Skeletal muscle tissue (tissue), 4 donors: Measurements from ENCODE around the gene CSF1. TPM values are rescaled to one million over a fixed set of nuclear protein-coding genes. Genes with fewer than 3 reads are reported as not detected.
A peak's percentile ranks its signal among the peaks of the same experiment; 100 is the strongest.

ENCODE experiments used
- H3K27ac ChIP-seq: one replicate; pipeline ENCODE4 v1.7.0; 2013; ENCODE audit warnings: mild to moderate bottlenecking, low read depth, low read length, inconsistent platforms
- H3K27me3 ChIP-seq, 3 donors: one replicate each; pipeline ENCODE4 v1.7.0; 2013; ENCODE audit warnings: low read length in 3 of 3; ENCODE audit not compliant: control insufficient read depth in 3 of 3, insufficient read depth in 3 of 3
- H3K36me3 ChIP-seq, 3 donors: one replicate each; pipeline ENCODE4 v1.7.0; 2013; ENCODE audit warnings: low read length in 3 of 3; ENCODE audit not compliant: control insufficient read depth in 3 of 3, insufficient read depth in 3 of 3
- H3K4me1 ChIP-seq, 3 donors: one replicate each; pipeline ENCODE4 v1.7.0; 2013; ENCODE audit warnings: low read length in 3 of 3, mild to moderate bottlenecking in 3 of 3; ENCODE audit not compliant: control insufficient read depth in 3 of 3, insufficient read depth in 3 of 3
- H3K4me3 ChIP-seq, 3 donors: one replicate each; pipeline ENCODE4 v1.7.0; 2013; ENCODE audit warnings: low read length in 3 of 3
- H3K9ac ChIP-seq, 3 donors: one replicate each; pipeline ENCODE4 v1.7.0; 2013; ENCODE audit warnings: low read length in 3 of 3, mild to moderate bottlenecking in 3 of 3, moderate library complexity in 2 of 3, low read depth in 1 of 3
- H3K9me3 ChIP-seq, 3 donors: one replicate each; pipeline ENCODE4 v1.7.0; 2013; ENCODE audit warnings: low read length in 3 of 3; ENCODE audit not compliant: control insufficient read depth in 3 of 3
- total RNA-seq: library from RNA; depleted of rRNA; stranded (reverse); fragments of >200 nt; gene quantifications from one replicate; pipeline ENCODE4 v1.2.3, GENCODE V29; 2014
- donor health status: Osteomylitis.

CSF1 gene
- total RNA-seq, 1 donor from 2014 or later, result 7.3 TPM

DNA sequence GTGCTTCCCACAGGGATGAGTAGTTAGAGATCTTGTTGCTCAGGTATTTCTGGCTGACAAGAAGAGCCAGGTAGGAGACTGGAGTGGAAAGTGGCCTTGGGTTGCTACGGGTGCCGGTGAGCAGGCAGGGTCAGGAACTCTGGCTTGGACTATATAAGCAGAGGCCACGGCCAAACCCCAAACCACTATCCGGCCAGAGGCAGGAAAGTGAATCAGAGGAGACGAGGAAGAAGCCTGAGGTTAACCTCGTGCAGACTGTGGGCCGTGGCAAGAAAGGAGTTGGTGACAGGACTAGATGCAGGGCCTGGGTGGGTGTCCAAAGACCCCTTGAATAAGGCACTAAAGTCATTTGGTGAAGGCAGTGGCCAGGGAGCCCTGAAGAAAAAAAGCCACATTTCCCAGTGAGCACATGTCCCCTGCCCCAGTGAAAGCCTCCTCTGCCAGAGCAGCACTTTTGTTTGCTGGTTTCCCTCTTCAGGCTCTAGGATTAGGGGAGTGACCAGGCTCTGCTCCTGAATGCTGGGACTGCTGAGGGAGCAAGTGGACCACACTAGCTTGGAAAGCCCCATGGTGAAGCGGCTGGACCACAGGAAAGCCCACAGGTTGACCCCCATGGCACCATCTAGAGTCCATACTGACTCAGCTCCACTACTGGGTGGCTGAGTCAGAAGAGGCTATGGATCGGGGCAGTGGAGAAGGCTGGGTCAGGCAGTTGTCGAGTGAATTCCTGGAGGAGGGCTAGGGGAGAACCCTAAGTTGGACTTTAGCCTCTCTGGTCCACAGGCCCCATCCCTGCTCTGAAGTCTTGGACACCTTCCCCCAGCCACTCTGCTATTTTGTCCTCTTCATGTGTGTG lies 23.4 kb downstream of the CSF1 start:
- Histone ChIP-seq H3K4me1 (peaks cover 34 to 37% (median 36%) of the 10 kb centered on the region in 3 donors), H3K9me3 (peaks cover 0 to 3% (median 0%) of the 10 kb centered on the region in 3 donors), H3K9ac (peak overlapping the region in 1 of 3 donors; percentile 8), H3K36me3 (peaks cover 11 to 12% (median 12%) of the 10 kb centered on the region in 3 donors), H3K4me3 (no peak overlapping the region), H3K27ac (peak overlapping the region; percentile 23), H3K27me3 (no peaks in the 10 kb centered on the region)

DNA sequence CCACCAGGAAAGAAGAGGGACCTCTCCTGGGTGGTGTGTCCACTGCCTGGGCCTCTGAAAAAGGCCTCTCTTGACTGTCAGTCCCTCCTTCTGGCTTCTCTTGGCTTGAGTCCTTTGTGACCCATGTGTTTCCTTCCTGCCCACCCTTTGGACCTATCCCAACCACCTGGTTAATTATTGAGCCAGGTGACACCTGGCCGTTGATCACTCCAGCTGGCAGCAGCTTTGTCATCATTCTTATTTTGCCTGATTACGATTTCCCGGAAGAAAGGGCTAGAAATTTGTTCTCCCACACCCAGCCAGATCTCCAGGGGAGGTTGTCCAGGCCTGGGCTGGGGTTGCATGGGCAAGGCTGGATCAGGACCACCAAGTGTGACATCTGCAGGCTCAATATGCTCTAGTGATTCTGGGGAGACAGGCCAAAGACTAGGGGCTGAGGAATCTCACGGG lies 24.8 kb downstream of the CSF1 start:
- Histone ChIP-seq H3K36me3 (no peaks in the 10 kb centered on the region), H3K4me3 (no peak overlapping the region), H3K9ac (no peak overlapping the region), H3K27me3 (no peaks in the 10 kb centered on the region), H3K4me1 (peaks cover 21 to 24% (median 22%) of the 10 kb centered on the region in 3 donors), H3K27ac (no peak overlapping the region), H3K9me3 (peaks cover 0 to 3% (median 0%) of the 10 kb centered on the region in 3 donors)

DNA sequence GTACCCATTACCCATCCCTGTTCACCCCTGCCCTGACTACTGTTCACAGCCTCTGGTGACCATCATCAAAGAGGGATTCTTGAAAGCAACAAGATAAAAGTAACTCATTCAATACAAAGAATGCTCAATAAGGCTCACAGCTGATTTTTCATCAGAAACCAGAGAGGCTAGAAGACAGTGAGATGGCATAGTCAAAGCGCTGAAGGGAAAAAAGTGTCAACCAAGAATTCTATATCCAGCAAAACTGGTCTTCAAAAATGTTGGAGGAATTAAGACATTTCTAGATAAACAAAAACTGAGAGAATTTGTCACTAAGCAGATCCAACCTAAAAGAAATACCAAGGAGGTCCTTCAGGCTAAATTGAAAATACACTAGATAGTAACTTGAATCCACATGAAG lies 27.1 kb downstream of the CSF1 start:
- Histone ChIP-seq H3K36me3 (no peaks in the 10 kb centered on the region), H3K4me3 (no peak overlapping the region), H3K27me3 (no peaks in the 10 kb centered on the region), H3K4me1 (peaks cover 13 to 14% (median 14%) of the 10 kb centered on the region in 3 donors), H3K9ac (no peak overlapping the region), H3K9me3 (peaks cover 0 to 3% (median 0%) of the 10 kb centered on the region in 3 donors), H3K27ac (no peak overlapping the region)

DNA sequence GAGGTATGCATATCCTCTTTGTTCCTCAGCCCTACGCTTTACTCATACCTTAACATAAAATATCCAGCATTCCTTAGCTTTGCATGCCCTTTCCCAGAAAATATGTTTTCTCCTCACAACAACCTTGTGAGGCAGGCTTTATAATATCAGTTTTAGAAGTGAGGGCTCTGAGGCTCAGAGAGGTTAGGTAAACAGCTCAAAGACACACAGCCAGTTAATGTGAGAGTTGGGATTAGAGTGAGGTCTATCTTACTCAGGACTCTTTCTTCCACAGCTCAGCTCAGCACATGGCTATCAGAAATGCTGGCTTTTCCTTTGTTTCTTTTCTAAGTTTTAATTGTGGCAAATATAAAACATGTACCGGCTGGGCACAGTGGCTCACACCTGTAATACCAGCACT lies 27.9 kb downstream of the CSF1 start:
- H3K27ac ChIP-seq, result no peak overlapping the region
- no peaks in the 10 kb centered on the region for H3K36me3 ChIP-seq
- no peak overlapping the region for H3K9ac ChIP-seq
- peaks cover 0 to 3% (median 0%) of the 10 kb centered on the region in 3 donors for H3K9me3 ChIP-seq
- H3K4me3 ChIP-seq, result no peak overlapping the region
- H3K4me1 ChIP-seq, result peaks cover 12 to 14% (median 13%) of the 10 kb centered on the region in 3 donors
- H3K27me3 ChIP-seq, result no peaks in the 10 kb centered on the region

DNA sequence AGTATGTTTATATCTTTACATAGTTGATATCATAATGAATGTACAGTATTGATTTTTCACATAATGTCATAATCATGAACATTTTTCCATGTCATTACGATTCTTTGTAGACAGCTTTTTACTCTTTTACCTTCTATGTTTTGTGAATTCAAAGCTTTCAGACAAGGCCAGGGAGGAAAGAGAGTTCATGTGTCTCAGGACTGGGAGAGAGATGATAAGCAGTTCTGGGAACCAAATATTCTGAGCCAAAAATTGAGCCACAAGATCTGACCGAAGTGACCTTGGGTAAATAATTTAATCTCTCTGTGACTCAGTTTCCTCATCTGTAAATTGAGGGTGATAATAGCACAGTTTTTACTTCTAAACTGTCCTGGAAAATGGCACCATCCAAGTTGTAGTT lies 31.8 kb downstream of the CSF1 start:
- Histone ChIP-seq H3K4me1 (no peaks in the 10 kb centered on the region), H3K4me3 (no peak overlapping the region), H3K9ac (no peak overlapping the region), H3K36me3 (no peaks in the 10 kb centered on the region), H3K27ac (no peak overlapping the region), H3K27me3 (no peaks in the 10 kb centered on the region), H3K9me3 (peaks cover 0 to 3% (median 0%) of the 10 kb centered on the region in 3 donors)

DNA sequence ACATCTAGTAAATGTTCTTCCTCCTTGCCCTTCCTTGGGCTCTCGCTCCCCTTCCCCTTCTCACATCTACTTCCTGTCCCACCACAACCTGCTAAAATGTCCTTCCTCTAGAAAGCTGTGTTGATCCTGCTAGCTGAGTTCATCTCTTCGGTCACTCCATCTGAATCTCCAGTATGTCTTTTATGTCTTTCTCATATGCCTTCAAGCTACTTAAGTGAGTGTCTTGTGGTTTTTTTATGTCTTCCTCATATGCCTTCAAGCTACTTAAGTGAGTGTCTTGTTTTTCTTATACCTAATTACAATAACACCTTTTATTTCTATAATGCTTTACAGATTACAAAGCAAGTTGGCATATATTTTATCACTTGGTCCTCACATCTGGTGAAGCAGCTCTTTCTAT lies 33.9 kb downstream of the CSF1 start:
- Histone ChIP-seq H3K27me3 (no peaks in the 10 kb centered on the region), H3K4me1 (no peaks in the 10 kb centered on the region), H3K9me3 (no peaks in the 10 kb centered on the region), H3K4me3 (no peak overlapping the region), H3K36me3 (no peaks in the 10 kb centered on the region), H3K27ac (no peak overlapping the region), H3K9ac (no peak overlapping the region)

DNA sequence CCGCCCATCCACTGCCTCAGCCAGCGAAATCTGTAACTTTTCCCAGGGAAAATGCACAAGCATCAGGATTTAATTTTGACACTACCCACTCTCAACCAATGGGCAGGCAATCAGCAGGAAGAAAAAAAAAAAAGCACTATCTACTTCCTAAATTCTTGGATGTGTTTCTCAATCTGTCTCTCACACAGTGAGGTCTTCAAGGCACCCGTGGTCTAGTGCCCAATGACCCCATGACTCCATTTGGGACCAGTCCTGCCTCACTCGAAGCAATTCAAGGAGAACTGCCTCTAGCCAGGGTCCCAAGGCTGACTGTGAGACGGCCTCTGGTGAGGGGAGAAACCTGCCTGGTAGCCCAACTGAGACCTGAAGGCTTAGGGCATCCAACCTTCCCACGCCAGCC lies 35.9 kb downstream of the CSF1 start:
- H3K4me1 ChIP-seq, result no peaks in the 10 kb centered on the region
- no peaks in the 10 kb centered on the region for H3K36me3 ChIP-seq
- H3K27ac ChIP-seq, result no peak overlapping the region
- no peak overlapping the region for H3K9ac ChIP-seq
- H3K9me3 ChIP-seq, result no peaks in the 10 kb centered on the region
- H3K27me3 ChIP-seq, result no peaks in the 10 kb centered on the region
- no peak overlapping the region for H3K4me3 ChIP-seq

DNA sequence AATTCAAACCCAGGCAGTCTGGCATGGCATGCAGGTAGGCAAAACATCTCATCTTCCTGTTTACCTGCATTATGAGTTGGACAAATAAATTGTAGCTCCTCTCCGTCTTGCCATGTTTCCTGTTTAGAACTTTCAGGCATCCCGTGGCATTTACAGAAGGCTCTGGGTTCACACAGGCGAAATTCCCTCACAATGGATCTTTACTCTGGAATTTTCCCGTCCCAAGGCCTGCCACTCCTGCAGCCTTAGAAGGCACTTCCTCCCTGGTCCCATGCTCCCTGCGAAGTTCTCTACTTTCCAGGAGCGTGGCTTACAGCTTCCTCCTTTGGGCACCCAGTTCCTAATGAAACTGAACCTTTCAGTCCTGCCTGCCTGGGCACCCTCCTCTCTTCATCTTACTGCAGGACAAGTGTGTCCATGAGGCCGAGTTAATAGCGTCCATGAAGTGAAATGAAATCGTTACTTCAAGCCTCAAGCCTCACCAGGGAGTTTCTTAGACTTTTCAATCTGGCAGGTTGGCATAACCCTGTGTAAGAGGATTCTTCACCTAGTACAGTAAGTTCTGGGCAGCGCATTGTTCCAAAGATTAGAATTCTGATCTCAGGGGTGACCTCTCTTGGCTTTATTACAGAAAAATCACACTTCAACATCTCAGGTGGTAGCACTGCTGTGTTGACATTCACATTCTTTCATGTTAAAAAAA lies 37.1 kb downstream of the CSF1 start:
- Histone ChIP-seq H3K9ac (no peak overlapping the region), H3K36me3 (no peaks in the 10 kb centered on the region), H3K4me3 (no peak overlapping the region), H3K4me1 (no peaks in the 10 kb centered on the region), H3K27ac (no peak overlapping the region), H3K9me3 (no peaks in the 10 kb centered on the region), H3K27me3 (no peaks in the 10 kb centered on the region)

DNA sequence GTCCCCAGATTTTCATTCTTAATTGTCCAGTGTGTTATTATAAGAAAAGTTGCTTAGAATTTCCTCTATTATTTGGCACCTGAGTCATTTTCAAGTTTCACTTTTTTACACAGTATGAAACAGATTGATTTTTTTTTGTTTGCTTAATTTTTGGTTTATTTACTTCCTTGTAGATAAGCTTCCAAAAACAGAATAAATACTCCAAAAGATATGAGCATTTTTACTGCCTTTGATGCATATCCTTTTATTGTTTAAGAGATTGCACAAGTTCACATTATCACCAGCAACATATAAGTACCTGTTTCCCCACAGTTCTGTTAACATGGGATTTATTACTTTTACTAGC lies 37.6 kb downstream of the CSF1 start:
- H3K4me3 ChIP-seq, result no peak overlapping the region
- no peak overlapping the region for H3K9ac ChIP-seq
- no peaks in the 10 kb centered on the region for H3K9me3 ChIP-seq
- no peaks in the 10 kb centered on the region for H3K4me1 ChIP-seq
- no peak overlapping the region for H3K27ac ChIP-seq
- H3K36me3 ChIP-seq, result no peaks in the 10 kb centered on the region
- H3K27me3 ChIP-seq, result no peaks in the 10 kb centered on the region

DNA sequence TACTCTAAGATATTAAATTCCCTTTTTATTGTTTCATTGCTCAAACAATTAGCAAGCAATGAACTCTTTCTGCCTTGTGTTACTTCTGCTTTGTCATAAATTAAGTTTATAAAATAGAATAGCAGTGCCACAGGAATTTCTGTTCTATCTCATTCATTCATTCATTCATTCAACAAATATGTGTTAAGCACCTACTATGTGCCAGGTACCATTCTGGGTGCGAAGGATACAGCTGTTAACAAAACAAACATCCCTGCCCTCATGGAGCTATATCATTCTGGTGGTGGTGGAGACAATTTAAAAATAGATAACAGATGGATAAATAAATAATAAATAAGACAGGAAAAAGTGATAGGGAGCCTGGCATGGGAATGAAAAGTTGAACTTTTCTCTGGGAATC lies 39.4 kb downstream of the CSF1 start:
- H3K36me3 ChIP-seq, result no peaks in the 10 kb centered on the region
- H3K9me3 ChIP-seq, result no peaks in the 10 kb centered on the region
- no peaks in the 10 kb centered on the region for H3K4me1 ChIP-seq
- H3K27me3 ChIP-seq, result no peaks in the 10 kb centered on the region
- no peak overlapping the region for H3K27ac ChIP-seq
- no peak overlapping the region for H3K9ac ChIP-seq
- no peak overlapping the region for H3K4me3 ChIP-seq
